Suprapubic skin (tissue), 4 donors: ENCODE measurements around the gene CENPE. TPM values are rescaled to one million over a fixed set of nuclear protein-coding genes. Genes with fewer than 3 reads are reported as not detected.

Experiments used
- DNase-seq, 2 donors: peaks; one replicate each; pipeline ENCODE4 v3.0.0-alpha.2; 2019; ENCODE audit warnings: low spot score in 2 of 2
- H3K27ac ChIP-seq: fragments of 200-600 bp; sonication (generic); one replicate; pipeline ENCODE4 v1.5.1; 2019
- H3K27me3 ChIP-seq: fragments of 200-600 bp; sonication (generic); one replicate; pipeline ENCODE4 v1.5.1; 2019
- H3K36me3 ChIP-seq: fragments of 200-600 bp; sonication (generic); one replicate; pipeline ENCODE4 v1.5.1; 2019
- H3K4me1 ChIP-seq: fragments of 200-600 bp; sonication (generic); one replicate; pipeline ENCODE4 v1.5.1; 2019
- H3K4me3 ChIP-seq: fragments of 200-600 bp; sonication (generic); one replicate; pipeline ENCODE4 v1.5.1; 2019; ENCODE audit warnings: mild to moderate bottlenecking
- H3K9me3 ChIP-seq: fragments of 200-600 bp; sonication (generic); one replicate; pipeline ENCODE4 v1.5.1; 2019
- CTCF ChIP-seq, 2 donors: fragments of 200-600 bp in 1 of 2; fragments of 450-650 bp in 1 of 2; sonication (generic) in 1 of 2; IDR thresholded peaks; one replicate each; pipeline ENCODE4 v1.5.1; 2016 to 2019; ENCODE audit warnings: antibody characterized with exemption in 2 of 2, mild to moderate bottlenecking in 1 of 2, moderate library complexity in 1 of 2
- EP300 ChIP-seq: sonication (generic); formaldehyde crosslinking; IDR thresholded peaks from one replicate; pipeline ENCODE4 v1.6.1; 2017; ENCODE audit warnings: antibody characterized with exemption
- POLR2A ChIP-seq, 2 donors: fragments of 450-650 bp; IDR thresholded peaks; one replicate each; pipeline ENCODE4 v1.6.1; 2017; ENCODE audit warnings: antibody characterized with exemption in 2 of 2, mild to moderate bottlenecking in 2 of 2, moderate library complexity in 2 of 2
- POLR2AphosphoS5 ChIP-seq, 3 donors: sonication (generic); formaldehyde crosslinking; IDR thresholded peaks; one replicate each; pipeline ENCODE4 v1.6.1; 2017; ENCODE audit warnings: antibody characterized with exemption in 3 of 3
- WGBS: methylation state at CpG from one replicate; pipeline ENCODE4 v1.1.5; 2018; 5-methylcytosine and 5-hydroxymethylcytosine counted together
- total RNA-seq, 4 donors: library from RNA; depleted of rRNA; stranded (reverse); fragments of >200 nt; gene quantifications; one replicate each; pipeline ENCODE4 v1.1.0, GENCODE V29; 2016

The CENPE gene
- total RNA-seq, 4 donors from 2014 or later: 2.0 to 5.3 (median 3.3) TPM

GRCh38 chr4:103152381-103152780 is 45.8 kb downstream of the CENPE start:
- TF ChIP-seq EP300 (no peak), POLR2A (IDR thresholded peaks at IDR 0.05) (no peak), POLR2AphosphoS5 (IDR thresholded peaks at IDR 0.05) (no peak), CTCF (IDR thresholded peaks at IDR 0.05) (no peak)
- DNase-seq: no peak
- Histone ChIP-seq H3K9me3 (no peaks in the 10 kb centered on the region), H3K27ac (no peak overlapping the region), H3K27me3 (no peaks in the 10 kb centered on the region), H3K4me1 (no peaks in the 10 kb centered on the region), H3K36me3 (no peaks in the 10 kb centered on the region), H3K4me3 (no peak overlapping the region)
- WGBS: 98% methylated on average over 3 of the region's 3 CpGs

GRCh38 chr4:103150677-103151076 is 47.5 kb downstream of the CENPE start:
- Histone ChIP-seq H3K27me3 (no peaks in the 10 kb centered on the region), H3K27ac (no peak overlapping the region), H3K36me3 (peaks cover 2% of the 10 kb centered on the region), H3K4me3 (no peak overlapping the region), H3K4me1 (no peaks in the 10 kb centered on the region), H3K9me3 (no peaks in the 10 kb centered on the region)
- 83% methylated on average over 1 of the region's 1 CpG for WGBS
- TF ChIP-seq POLR2AphosphoS5 (IDR thresholded peaks at IDR 0.05): no peak
- TF ChIP-seq CTCF (IDR thresholded peaks at IDR 0.05): no peak
- no peak for TF ChIP-seq POLR2A (IDR thresholded peaks at IDR 0.05)
- TF ChIP-seq EP300: no peak
- DNase-seq: no peak

- Histone ChIP-seq H3K4me3 (no peak overlapping the region), H3K36me3 (peaks cover 2% of the 10 kb centered on the region), H3K27me3 (no peaks in the 10 kb centered on the region), H3K4me1 (no peaks in the 10 kb centered on the region), H3K27ac (no peak overlapping the region), H3K9me3 (no peaks in the 10 kb centered on the region)
- DNase-seq: no peak
- TF ChIP-seq CTCF (IDR thresholded peaks at IDR 0.05): no peak
- no peak for TF ChIP-seq POLR2AphosphoS5 (IDR thresholded peaks at IDR 0.05)
- no peak for TF ChIP-seq EP300
- no peak for TF ChIP-seq POLR2A (IDR thresholded peaks at IDR 0.05)
- 95% methylated on average over 4 of the region's 4 CpGs for WGBS
Observed at GRCh38 chr4:103144926-103145325, 53.2 kb downstream of the CENPE start.

- Histone ChIP-seq H3K4me1 (no peaks in the 10 kb centered on the region), H3K4me3 (no peak overlapping the region), H3K27me3 (no peaks in the 10 kb centered on the region), H3K27ac (no peak overlapping the region), H3K9me3 (no peaks in the 10 kb centered on the region), H3K36me3 (no peaks in the 10 kb centered on the region)
- 94% methylated on average over 1 of the region's 1 CpG for WGBS
- no peak for DNase-seq
- TF ChIP-seq CTCF (IDR thresholded peaks at IDR 0.05) (no peak), POLR2A (IDR thresholded peaks at IDR 0.05) (no peak), EP300 (no peak), POLR2AphosphoS5 (IDR thresholded peaks at IDR 0.05) (no peak)
Observed at GRCh38 chr4:103137446-103137827, 60.7 kb downstream of the CENPE start.

- 91% methylated on average over 1 of the region's 1 CpG for WGBS
- Histone ChIP-seq H3K36me3 (no peaks in the 10 kb centered on the region), H3K9me3 (no peaks in the 10 kb centered on the region), H3K4me1 (no peaks in the 10 kb centered on the region), H3K27ac (no peak overlapping the region), H3K4me3 (no peak overlapping the region), H3K27me3 (no peaks in the 10 kb centered on the region)
- no peak for DNase-seq
- TF ChIP-seq POLR2A (IDR thresholded peaks at IDR 0.05) (no peak), POLR2AphosphoS5 (IDR thresholded peaks at IDR 0.05) (no peak), EP300 (no peak), CTCF (IDR thresholded peaks at IDR 0.05) (no peak)
Observed at GRCh38 chr4:103136671-103137445, 61.3 kb downstream of the CENPE start.
